Tibial artery (tissue), 4 donors: Measurements from ENCODE around the gene NUDT7.

Experiments used
- DNase-seq, 2 donors: peaks; one replicate each; pipeline ENCODE4 v3.0.0-alpha.2; 2019
- H3K27ac ChIP-seq, 2 donors: fragments of 200-600 bp; sonication (generic) in 1 of 2; 1 replicate in 1 of 2; 2 replicates in 1 of 2; pipeline ENCODE4 v1.5.1; 2018 to 2019; ENCODE audit warnings: mild to moderate bottlenecking in 1 of 2
- H3K27me3 ChIP-seq, 2 donors: fragments of 200-600 bp; sonication (generic) in 1 of 2; one replicate each; pipeline versions ENCODE4 v1.5.1 to v1.6.0; 2016 to 2019
- H3K36me3 ChIP-seq, 3 donors: fragments of 200-600 bp; sonication (generic) in 2 of 3; one replicate each; pipeline ENCODE4 v1.5.1; 2016 to 2019; ENCODE audit warnings: mild to moderate bottlenecking in 2 of 3
- H3K4me1 ChIP-seq, 4 donors: fragments of 200-600 bp; sonication (generic) in 2 of 4; 1 replicate in 3 of 4; 2 replicates in 1 of 4; pipeline ENCODE4 v1.5.1; 2016 to 2019
- H3K4me3 ChIP-seq, 2 donors: fragments of 200-600 bp; sonication (generic) in 1 of 2; 1 replicate in 1 of 2; 2 replicates in 1 of 2; pipeline ENCODE4 v1.5.1; 2018 to 2019; ENCODE audit warnings: mild to moderate bottlenecking in 2 of 2
- H3K9me3 ChIP-seq, 3 donors: fragments of 200-600 bp; sonication (generic) in 1 of 3; one replicate each; pipeline ENCODE4 v1.5.1; 2016 to 2019
- CTCF ChIP-seq, 2 experiments: fragments of 200-600 bp in 1 of 2; fragments of 450-650 bp in 1 of 2; IDR thresholded peaks; one replicate each; pipeline ENCODE4 v1.5.1; 2017 to 2019; ENCODE audit warnings: antibody characterized with exemption in 2 of 2, mild to moderate bottlenecking in 1 of 2, moderate library complexity in 1 of 2
- intact Hi-C: fragments of 100-400 bp; cut with DNase I; formaldehyde crosslinking; loops from one replicate; pipeline ENCODE4 v1.15.0; 2023; ENCODE audit warnings: low total_unique reads

Gene NUDT7

GRCh38 chr16:77749415-77749814 is 27.1 kb downstream of the NUDT7 start:
- no peaks in the 10 kb centered on the region for H3K27me3 ChIP-seq
- intact Hi-C loops, result no loop called here
- H3K4me1 ChIP-seq, result no peaks in the 10 kb centered on the region
- H3K36me3 ChIP-seq, result no peaks in the 10 kb centered on the region
- no peak for DNase-seq
- no peaks in the 10 kb centered on the region for H3K9me3 ChIP-seq
- TF ChIP-seq CTCF (IDR thresholded peaks at IDR 0.05), result no peak
- no peak overlapping the region for H3K4me3 ChIP-seq
- H3K27ac ChIP-seq, result no peak overlapping the region

- H3K4me3 ChIP-seq, result no peak overlapping the region
- no peaks in the 10 kb centered on the region for H3K27me3 ChIP-seq
- no peak for TF ChIP-seq CTCF (IDR thresholded peaks at IDR 0.05)
- no peak overlapping the region for H3K27ac ChIP-seq
- no peaks in the 10 kb centered on the region for H3K4me1 ChIP-seq
- intact Hi-C loops, result no loop called here
- no peaks in the 10 kb centered on the region for H3K9me3 ChIP-seq
- H3K36me3 ChIP-seq, result no peaks in the 10 kb centered on the region
- no peak for DNase-seq
Measured at GRCh38 chr16:77758046-77758445, 35.7 kb downstream of the NUDT7 start.

GRCh38 chr16:77758508-77758907 is 36.2 kb downstream of the NUDT7 start:
- TF ChIP-seq CTCF (IDR thresholded peaks at IDR 0.05), result no peak
- no peak for DNase-seq
- intact Hi-C loops, result no loop called here
- Histone ChIP-seq H3K9me3 (no peaks in the 10 kb centered on the region), H3K27ac (no peak overlapping the region), H3K27me3 (no peaks in the 10 kb centered on the region), H3K36me3 (no peaks in the 10 kb centered on the region), H3K4me3 (no peak overlapping the region), H3K4me1 (peaks cover 0 to 4% (median 1%) of the 10 kb centered on the region in 4 donors)

- Histone ChIP-seq H3K27ac (no peak overlapping the region), H3K27me3 (no peaks in the 10 kb centered on the region), H3K4me1 (peaks cover 0 to 11% (median 7%) of the 10 kb centered on the region in 4 donors), H3K9me3 (no peaks in the 10 kb centered on the region), H3K36me3 (no peaks in the 10 kb centered on the region), H3K4me3 (no peak overlapping the region)
- intact Hi-C loops, result no loop called here
- no peak for TF ChIP-seq CTCF (IDR thresholded peaks at IDR 0.05)
- DNase-seq, result no peak
Measured at GRCh38 chr16:77759201-77759600, 36.9 kb downstream of the NUDT7 start.

- Histone ChIP-seq H3K9me3 (no peaks in the 10 kb centered on the region), H3K36me3 (no peaks in the 10 kb centered on the region), H3K27ac (no peak overlapping the region), H3K4me3 (no peak overlapping the region), H3K4me1 (peaks cover 0 to 17% (median 11%) of the 10 kb centered on the region in 4 donors), H3K27me3 (no peaks in the 10 kb centered on the region)
- intact Hi-C loops, result no loop called here
- no peak for TF ChIP-seq CTCF (IDR thresholded peaks at IDR 0.05)
- DNase-seq, result no peak
Measured at GRCh38 chr16:77759821-77760220, 37.5 kb downstream of the NUDT7 start.

DNA sequence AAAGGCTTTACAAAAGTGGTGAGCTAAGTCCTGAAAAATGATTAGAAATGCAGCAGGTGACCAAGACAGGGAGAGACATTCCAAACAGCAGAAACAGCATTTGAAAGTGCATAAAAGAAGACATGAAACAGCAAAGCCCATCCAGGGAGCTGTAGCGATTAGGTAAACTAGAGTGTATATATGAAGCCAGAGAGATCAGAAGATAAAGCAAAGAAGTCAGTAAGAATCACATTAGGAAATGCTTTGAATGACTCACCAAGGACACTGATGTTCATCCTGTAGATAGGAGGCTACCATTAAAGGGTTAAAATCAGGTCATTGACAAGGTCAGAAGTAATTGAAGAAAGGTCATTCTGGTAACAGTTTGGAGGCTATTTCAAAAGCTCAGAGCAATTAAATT is 38.5 kb downstream of the NUDT7 start:
- no peaks in the 10 kb centered on the region for H3K27me3 ChIP-seq
- intact Hi-C loops, result no loop called here
- H3K9me3 ChIP-seq, result no peaks in the 10 kb centered on the region
- H3K4me3 ChIP-seq, result no peak overlapping the region
- TF ChIP-seq CTCF (IDR thresholded peaks at IDR 0.05), result no peak
- no peak overlapping the region for H3K27ac ChIP-seq
- peaks cover 0 to 19% (median 12%) of the 10 kb centered on the region in 4 donors for H3K4me1 ChIP-seq
- no peaks in the 10 kb centered on the region for H3K36me3 ChIP-seq
- DNase-seq, result no peak
